Nephron progenitor cell (in vitro differentiated cells): ENCODE data around the gene PAFAH1B2.
A peak's percentile ranks its signal among the peaks of the same experiment; 100 is the strongest.

Experiments used
- DNase-seq: peaks from one replicate; pipeline ENCODE4 v3.0.0; 2021
- H3K27ac Mint-ChIP-seq: 2 replicates; pipeline ENCODE4 v1.8.0; 2021; ENCODE audit warnings: mild to moderate bottlenecking, moderate library complexity, mixed read lengths
- H3K27me3 Mint-ChIP-seq: 2 replicates; pipeline ENCODE4 v1.8.0; 2021; ENCODE audit warnings: mild to moderate bottlenecking, low read depth, mixed read lengths; ENCODE audit not compliant: poor library complexity
- H3K36me3 Mint-ChIP-seq: 2 replicates; pipeline ENCODE4 v1.8.0; 2021; ENCODE audit warnings: low read depth, mixed read lengths
- H3K4me1 Mint-ChIP-seq: 2 replicates; pipeline ENCODE4 v1.8.0; 2021; ENCODE audit warnings: mixed read lengths
- H3K4me3 Mint-ChIP-seq: 2 replicates; pipeline ENCODE4 v1.8.0; 2021; ENCODE audit warnings: mild to moderate bottlenecking, moderate library complexity, mixed read lengths
- H3K9me3 Mint-ChIP-seq: 2 replicates; pipeline ENCODE4 v1.8.0; 2021; ENCODE audit warnings: mild to moderate bottlenecking, moderate library complexity, mixed read lengths
- CTCF ChIP-seq: fragments of 200-600 bp; sonication (generic); IDR thresholded peaks from 2 replicates; pipeline ENCODE4 v1.5.0; 2021; ENCODE audit warnings: antibody characterized with exemption

Gene PAFAH1B2

GRCh38 chr11:117097389-117098268, 46.5 kb upstream of the PAFAH1B2 start:
- peaks cover 7% of the 10 kb centered on the region for H3K36me3 Mint-ChIP-seq
- H3K9me3 Mint-ChIP-seq, result no peaks in the 10 kb centered on the region

GRCh38 chr11:117098269-117099232, 45.5 kb upstream of the PAFAH1B2 start, which contains the start of gene SIK3:
SIK3 (minus strand) TSS chr11:117098428; CDS start chr11:117098415, 13 bp downstream.
- Mint-ChIP-seq H3K27me3 (peaks cover 6% of the 10 kb centered on the region), H3K9me3 (no peaks in the 10 kb centered on the region), H3K36me3 (no peaks in the 10 kb centered on the region), H3K4me1 (peaks cover 60% of the 10 kb centered on the region), H3K4me3 (peak within 1 kb of the TSS; percentile 94), H3K27ac (peak within 1 kb of the TSS; percentile 99)
- peak; percentile 94 for DNase-seq
- no peak for TF ChIP-seq CTCF

More at GRCh38 chr11:117097389-117098268, 46.5 kb upstream of the PAFAH1B2 start:
- Mint-ChIP-seq H3K4me1 (peaks cover 60% of the 10 kb centered on the region), H3K27ac (peak overlapping the region; percentile 71), H3K27me3 (peaks cover 6% of the 10 kb centered on the region), H3K4me3 (peak overlapping the region; percentile 94)
- peak; percentile 69 for DNase-seq
- TF ChIP-seq CTCF, result no peak

GRCh38 chr11:117099696-117100095, 44.4 kb upstream of the PAFAH1B2 start:
- DNase-seq, result no peak
- Mint-ChIP-seq H3K36me3 (no peaks in the 10 kb centered on the region), H3K27me3 (peaks cover 3% of the 10 kb centered on the region)

GRCh38 chr11:117100556-117100955, 43.5 kb upstream of the PAFAH1B2 start:
- no peak for TF ChIP-seq CTCF
- DNase-seq, result no peak
- no peaks in the 10 kb centered on the region for H3K9me3 Mint-ChIP-seq
- H3K36me3 Mint-ChIP-seq, result no peaks in the 10 kb centered on the region
- H3K4me1 Mint-ChIP-seq, result peaks cover 48% of the 10 kb centered on the region
- peak overlapping the region; percentile 7 for H3K4me3 Mint-ChIP-seq
- no peak overlapping the region for H3K27ac Mint-ChIP-seq
- peaks cover 3% of the 10 kb centered on the region for H3K27me3 Mint-ChIP-seq

More at GRCh38 chr11:117099696-117100095, 44.4 kb upstream of the PAFAH1B2 start:
- peak overlapping the region; percentile 87 for H3K4me3 Mint-ChIP-seq
- no peaks in the 10 kb centered on the region for H3K9me3 Mint-ChIP-seq
- H3K4me1 Mint-ChIP-seq, result peaks cover 57% of the 10 kb centered on the region
- TF ChIP-seq CTCF, result no peak
- peak overlapping the region; percentile 99 for H3K27ac Mint-ChIP-seq

GRCh38 chr11:117107701-117108590, 36.1 kb upstream of the PAFAH1B2 start:
- TF ChIP-seq CTCF, result no peak
- Mint-ChIP-seq H3K27me3 (no peaks in the 10 kb centered on the region), H3K36me3 (no peaks in the 10 kb centered on the region), H3K4me3 (no peak overlapping the region), H3K27ac (no peak overlapping the region), H3K4me1 (peaks cover 7% of the 10 kb centered on the region), H3K9me3 (peaks cover 18% of the 10 kb centered on the region)
- no peak for DNase-seq
